Epithelial cell of prostate (primary cell): ENCODE measurements around the gene AP1G1.
"Not testable (repeated sequence)": the region's sequence is repeated elsewhere in the genome, so short reads cannot be mapped to it uniquely, and the experiment has no call there.

ENCODE experiments used
- DNase-seq: peaks from one replicate; pipeline ENCODE4 v3.0.0-alpha.2; 2011; ENCODE audit warnings: low read depth, low spot score
- H3K27ac ChIP-seq: fragments of 450-650 bp; 2 replicates; pipeline ENCODE4 v1.5.1; 2017; ENCODE audit warnings: mild to moderate bottlenecking

AP1G1 gene

DNA sequence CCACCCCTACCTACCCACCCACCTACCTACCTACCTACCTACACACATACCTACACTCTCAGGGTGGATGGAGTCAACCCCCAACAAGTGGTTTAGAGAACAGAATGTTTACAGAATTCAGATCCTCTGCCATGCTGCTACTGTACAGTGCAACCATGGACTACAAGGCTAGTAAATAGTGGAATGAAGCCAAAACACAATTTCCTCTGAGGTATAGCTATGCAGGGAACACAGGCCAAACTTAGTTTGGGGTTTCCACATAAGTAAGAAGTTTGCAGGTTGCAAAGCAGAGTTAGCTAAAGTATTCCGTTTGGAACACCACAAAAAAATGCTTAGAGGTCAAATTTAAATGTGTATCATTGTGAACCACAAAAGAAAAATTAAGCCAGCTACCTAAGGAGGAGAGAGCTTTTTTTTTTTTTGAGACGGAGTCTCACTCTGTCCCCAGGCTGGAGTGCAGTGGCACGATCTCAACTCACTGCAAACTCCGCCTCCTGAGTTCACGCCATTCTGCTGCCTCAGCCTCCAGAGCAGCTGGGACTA is 2.7 kb upstream of the AP1G1 start:
- no peak overlapping the region for H3K27ac ChIP-seq
- DNase-seq = no peak

- not testable (repeated sequence) for DNase-seq
- H3K27ac ChIP-seq = peak overlapping the region; percentile 92
These were observed 1.5 kb upstream of the AP1G1 start for GRCh38 chr16:71810155-71810530.

DNA sequence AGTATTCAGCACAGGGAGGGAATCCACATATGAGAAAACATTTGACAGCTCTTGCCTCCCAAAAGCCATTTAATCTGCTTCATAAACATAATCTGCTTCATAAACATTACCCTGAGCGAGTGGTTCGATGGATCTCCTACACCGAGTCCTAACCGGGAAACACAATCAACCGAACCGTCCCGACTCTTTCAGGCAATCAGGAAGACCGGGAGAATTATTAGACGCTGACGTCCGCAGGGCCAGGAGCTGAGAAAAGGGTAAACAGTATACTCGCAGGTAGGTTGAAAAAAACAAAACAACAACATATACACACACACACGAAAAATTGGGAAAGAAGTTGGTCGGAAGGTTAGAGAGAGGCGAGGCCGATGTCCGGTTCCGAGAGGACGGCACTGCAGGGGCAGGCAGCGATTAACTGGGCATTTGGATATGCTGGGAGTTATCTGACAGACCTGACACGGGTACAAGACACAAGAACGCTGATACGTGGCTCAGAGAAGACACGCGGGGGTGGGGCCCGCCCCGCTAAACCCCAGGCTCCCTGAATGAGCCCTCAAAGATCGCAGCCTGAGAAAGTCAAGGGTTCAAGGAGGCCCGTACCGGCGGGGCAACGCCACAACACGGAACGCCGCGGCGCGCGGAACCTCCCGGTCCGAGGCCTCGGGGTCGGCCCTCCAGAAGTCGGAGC is 585 bp downstream of the AP1G1 start:
- peak overlapping the region; percentile 92 for H3K27ac ChIP-seq
- DNase-seq = no peak

DNA sequence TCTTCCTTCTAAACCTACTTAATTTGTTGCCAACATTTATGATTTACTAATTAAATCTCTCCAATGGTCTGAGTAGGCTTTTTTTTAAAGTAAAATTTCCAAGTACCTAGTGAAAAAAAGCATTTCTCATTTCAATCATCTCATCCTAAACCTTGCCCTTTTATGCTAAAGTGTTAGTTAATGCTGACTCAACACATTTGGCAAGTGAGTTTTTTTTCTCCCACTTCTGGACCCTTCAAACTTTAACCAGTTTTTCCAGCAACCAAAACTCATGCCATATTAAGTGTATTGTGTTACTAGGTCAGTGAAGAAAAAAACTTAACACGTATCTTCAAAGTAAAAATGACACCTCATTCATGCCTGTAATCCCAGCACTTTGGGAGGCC is 5.3 kb downstream of the AP1G1 start:
- no peak for DNase-seq
- no peak overlapping the region for H3K27ac ChIP-seq

- no peak overlapping the region for H3K27ac ChIP-seq
- no peak for DNase-seq
These were observed 12.0 kb downstream of the AP1G1 start for GRCh38 chr16:71796501-71797097.

GRCh38 chr16:71794943-71795342 is 13.7 kb downstream of the AP1G1 start:
- no peak overlapping the region for H3K27ac ChIP-seq
- DNase-seq = no peak

GRCh38 chr16:71794018-71794417 is 14.6 kb downstream of the AP1G1 start:
- H3K27ac ChIP-seq = no peak overlapping the region
- no peak for DNase-seq

GRCh38 chr16:71792176-71792575 is 16.5 kb downstream of the AP1G1 start:
- no peak for DNase-seq
- no peak overlapping the region for H3K27ac ChIP-seq

- DNase-seq = not testable (repeated sequence)
These were observed 18.3 kb downstream of the AP1G1 start for GRCh38 chr16:71790329-71790728.

DNA sequence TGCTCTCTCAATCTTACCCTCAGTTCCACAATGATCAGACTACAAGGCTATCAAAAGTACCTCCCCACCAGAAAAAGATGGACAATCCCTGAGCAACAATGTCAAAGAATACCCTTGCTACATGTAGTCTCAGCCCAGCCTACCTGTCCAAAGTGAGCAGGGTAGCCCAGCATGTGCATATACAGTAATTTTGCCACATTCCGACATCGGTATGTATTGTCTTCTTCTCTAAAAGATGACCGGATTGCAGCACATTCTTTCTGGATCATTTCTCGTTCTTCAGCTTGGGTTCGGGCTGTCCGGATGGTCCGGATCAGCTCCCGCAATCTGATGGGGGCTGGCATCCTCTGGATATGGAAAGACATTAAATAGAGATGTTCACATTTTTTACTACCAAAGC is 19.5 kb downstream of the AP1G1 start:
- no peak overlapping the region for H3K27ac ChIP-seq

More at GRCh38 chr16:71790329-71790728, 18.3 kb downstream of the AP1G1 start:
- not testable (repeated sequence) for H3K27ac ChIP-seq

GRCh38 chr16:71788578-71788977 is 20.1 kb downstream of the AP1G1 start:
- H3K27ac ChIP-seq = no peak overlapping the region
- no peak for DNase-seq

More for the DNA sequence above, 19.5 kb downstream of the AP1G1 start:
- DNase-seq = no peak

- not testable (repeated sequence) for DNase-seq, H3K27ac ChIP-seq
These were observed 23.5 kb downstream of the AP1G1 start for GRCh38 chr16:71785143-71785542.

- DNase-seq = no peak
These were observed 24.5 kb downstream of the AP1G1 start for GRCh38 chr16:71784093-71784492.

DNA sequence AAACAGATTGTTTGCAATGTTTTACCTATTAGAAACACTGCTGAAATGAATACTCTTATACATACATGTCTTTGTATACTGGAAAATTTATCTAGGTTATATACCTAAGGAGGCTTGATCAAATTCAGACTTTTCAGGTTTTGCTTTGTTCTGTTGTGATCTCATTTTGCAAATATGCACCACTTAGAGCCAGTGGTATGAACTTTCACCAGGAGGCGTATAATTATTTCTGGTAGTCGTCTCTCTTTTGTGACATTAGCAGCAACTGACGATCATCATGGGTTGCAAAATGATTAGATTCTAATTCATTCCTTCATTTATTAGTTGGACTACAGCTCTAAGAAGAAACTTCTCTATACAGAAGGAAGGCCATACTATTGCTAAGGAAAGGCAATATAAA is 26.9 kb downstream of the AP1G1 start:
- no peak overlapping the region for H3K27ac ChIP-seq
- DNase-seq = no peak

More at GRCh38 chr16:71784093-71784492, 24.5 kb downstream of the AP1G1 start:
- H3K27ac ChIP-seq = no peak overlapping the region

- H3K27ac ChIP-seq = no peak overlapping the region
- no peak for DNase-seq
These were observed 28.0 kb downstream of the AP1G1 start for GRCh38 chr16:71780521-71781089.

DNA sequence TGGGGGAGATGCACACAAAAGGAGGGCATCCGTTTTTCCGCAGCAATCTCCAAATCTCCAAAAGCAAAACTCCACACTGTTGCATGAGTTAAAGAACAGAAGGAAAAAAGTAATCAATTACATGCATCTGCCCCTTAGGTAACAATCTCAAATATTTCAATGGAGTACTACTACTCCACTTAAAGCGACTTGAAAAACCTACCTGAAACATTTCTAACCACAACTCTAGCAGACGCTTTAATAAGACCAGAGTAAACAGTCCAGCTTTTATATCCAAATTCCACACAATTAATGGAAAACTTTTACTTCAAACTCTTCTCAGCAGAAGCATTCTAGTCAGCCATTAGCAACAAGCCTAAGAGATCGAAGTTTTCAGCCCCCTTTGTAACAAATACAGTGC is 29.9 kb downstream of the AP1G1 start:
- no peak overlapping the region for H3K27ac ChIP-seq
- no peak for DNase-seq

- no peak for DNase-seq
These were observed 31.3 kb downstream of the AP1G1 start for GRCh38 chr16:71777329-71777728.

GRCh38 chr16:71775949-71776348 is 32.7 kb downstream of the AP1G1 start:
- no peak overlapping the region for H3K27ac ChIP-seq
- DNase-seq = no peak

More at GRCh38 chr16:71777329-71777728, 31.3 kb downstream of the AP1G1 start:
- H3K27ac ChIP-seq = no peak overlapping the region

- no peak for DNase-seq
- H3K27ac ChIP-seq = no peak overlapping the region
These were observed 37.1 kb downstream of the AP1G1 start for GRCh38 chr16:71771571-71771970.

GRCh38 chr16:71769222-71769621 is 39.4 kb downstream of the AP1G1 start:
- no peak for DNase-seq
- no peak overlapping the region for H3K27ac ChIP-seq
